Measurements from ENCODE around the gene PYY. TPM values are rescaled to one million over a fixed set of nuclear protein-coding genes. Genes with fewer than 3 reads are reported as not detected.
"Not testable (repeated sequence)": the region's sequence is repeated elsewhere in the genome, so short reads cannot be mapped to it uniquely, and the experiment has no call there.

Gene PYY
- total RNA-seq, 1 donor from 2014 or later, result not detected

DNA sequence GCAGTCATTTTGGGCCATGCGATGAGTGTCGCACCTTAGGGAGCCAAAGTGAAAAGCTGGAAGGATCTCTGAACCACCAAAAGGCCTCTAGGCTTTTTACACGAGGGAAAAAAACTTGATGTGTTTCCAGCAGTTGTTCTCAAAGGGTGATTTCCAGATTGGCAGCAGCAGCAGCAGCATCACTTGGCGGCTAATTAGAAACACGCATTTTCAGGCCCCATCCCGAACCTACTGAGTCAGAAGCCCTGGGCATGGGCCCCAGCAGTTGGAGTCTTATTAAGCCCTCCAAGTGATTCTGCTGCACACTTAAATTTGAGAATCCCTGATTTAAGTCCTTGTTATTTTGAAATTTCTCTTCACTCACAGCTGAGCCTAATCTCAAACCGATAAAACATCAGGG lies 25.3 kb upstream of the PYY start:
- no peak for DNase-seq (ENCODE audit: low read depth)
- TF ChIP-seq, protein P1, sequence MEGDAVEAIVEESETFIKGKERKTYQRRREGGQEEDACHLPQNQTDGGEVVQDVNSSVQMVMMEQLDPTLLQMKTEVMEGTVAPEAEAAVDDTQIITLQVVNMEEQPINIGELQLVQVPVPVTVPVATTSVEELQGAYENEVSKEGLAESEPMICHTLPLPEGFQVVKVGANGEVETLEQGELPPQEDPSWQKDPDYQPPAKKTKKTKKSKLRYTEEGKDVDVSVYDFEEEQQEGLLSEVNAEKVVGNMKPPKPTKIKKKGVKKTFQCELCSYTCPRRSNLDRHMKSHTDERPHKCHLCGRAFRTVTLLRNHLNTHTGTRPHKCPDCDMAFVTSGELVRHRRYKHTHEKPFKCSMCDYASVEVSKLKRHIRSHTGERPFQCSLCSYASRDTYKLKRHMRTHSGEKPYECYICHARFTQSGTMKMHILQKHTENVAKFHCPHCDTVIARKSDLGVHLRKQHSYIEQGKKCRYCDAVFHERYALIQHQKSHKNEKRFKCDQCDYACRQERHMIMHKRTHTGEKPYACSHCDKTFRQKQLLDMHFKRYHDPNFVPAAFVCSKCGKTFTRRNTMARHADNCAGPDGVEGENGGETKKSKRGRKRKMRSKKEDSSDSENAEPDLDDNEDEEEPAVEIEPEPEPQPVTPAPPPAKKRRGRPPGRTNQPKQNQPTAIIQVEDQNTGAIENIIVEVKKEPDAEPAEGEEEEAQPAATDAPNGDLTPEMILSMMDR (conservative IDR thresholded peaks at IDR 0.05; ENCODE audit: low read depth, low read length), result no peak
- H3K4me3 ChIP-seq (ENCODE audit: low read depth, low read length), result no peak overlapping the region

DNA sequence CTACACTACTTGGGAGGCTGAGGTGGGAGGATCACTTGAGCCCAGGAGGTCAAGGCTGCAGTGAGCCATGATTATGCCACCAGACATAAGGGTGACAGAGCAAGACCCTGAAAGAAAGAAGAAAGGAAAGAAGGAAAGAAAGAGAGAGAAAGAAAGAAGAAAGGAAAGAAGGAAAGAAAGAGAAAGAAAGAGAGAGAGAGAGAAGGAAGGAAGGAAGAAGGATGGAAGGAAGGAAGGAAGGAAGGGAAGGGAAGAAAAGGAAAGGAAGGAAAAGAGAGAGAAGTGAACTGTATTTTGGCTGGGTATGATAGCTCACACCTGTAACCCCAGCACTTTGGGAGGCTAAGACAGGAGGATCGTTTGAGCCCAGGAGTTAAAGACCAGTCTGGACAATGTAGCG lies 24.3 kb upstream of the PYY start:
- DNase-seq (ENCODE audit: low read depth), result no peak
- no peak overlapping the region for H3K4me3 ChIP-seq (ENCODE audit: low read depth, low read length)
- TF ChIP-seq, protein P1 (conservative IDR thresholded peaks at IDR 0.05; ENCODE audit: low read depth, low read length), result no peak

DNA sequence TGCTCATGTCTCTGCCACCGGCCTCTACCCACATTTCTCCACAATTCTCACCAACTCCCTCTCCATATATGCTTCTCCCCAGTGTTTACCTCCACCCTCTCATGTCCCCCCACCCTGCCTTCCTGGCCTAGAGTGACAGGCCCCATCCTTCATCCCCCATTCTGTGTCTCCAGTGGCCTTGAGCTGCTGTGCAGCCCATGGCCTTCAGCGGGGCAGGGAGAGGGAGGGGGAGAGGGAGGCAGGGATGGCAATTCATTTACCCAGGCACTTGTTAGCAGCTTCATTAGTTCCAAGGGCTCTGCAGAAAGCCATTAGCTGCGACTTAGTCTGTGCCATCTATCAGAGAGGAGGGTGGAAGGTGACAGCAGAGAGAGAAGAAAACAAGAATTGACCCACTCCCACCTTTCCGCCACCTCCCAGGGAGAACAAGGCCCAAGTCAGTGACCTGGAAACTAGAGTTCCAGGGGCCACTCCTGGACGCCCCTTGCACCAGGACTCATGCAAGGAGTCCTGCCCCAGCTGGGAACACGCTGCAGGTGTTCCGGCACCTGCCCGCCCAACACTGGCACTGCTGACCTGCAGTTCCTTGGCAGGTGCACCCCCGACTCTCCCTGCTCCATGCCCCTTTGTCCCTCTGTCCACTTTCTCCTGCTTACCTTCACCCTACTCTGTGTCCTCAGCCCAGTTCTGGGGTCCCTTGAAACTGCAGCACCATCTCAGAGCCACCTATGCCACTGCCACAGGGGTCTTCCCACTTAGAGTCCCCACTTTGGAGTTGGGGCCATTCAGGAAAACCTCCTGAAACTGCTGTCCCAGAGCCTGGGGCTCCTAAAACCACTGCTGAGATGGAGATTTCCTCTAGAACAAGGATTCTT lies 23.5 kb upstream of the PYY start:
- TF ChIP-seq, protein P1 (conservative IDR thresholded peaks at IDR 0.05; ENCODE audit: low read depth, low read length), result no peak

DNA sequence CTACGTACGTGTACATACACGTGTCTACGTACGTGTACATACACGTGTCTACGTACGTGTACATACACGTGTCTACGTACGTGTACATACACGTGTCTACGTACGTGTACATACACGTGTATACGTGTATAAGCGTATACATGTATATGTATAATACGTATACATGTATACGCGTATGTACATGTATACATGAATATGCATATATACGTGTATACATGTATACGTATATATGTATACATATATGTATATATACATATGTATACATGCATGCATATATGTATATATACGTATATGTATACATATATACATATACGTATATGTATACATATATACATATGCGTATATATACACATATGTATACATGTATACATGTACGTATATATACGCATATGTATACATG lies 22.2 kb upstream of the PYY start:
- no peak overlapping the region for H3K4me3 ChIP-seq (ENCODE audit: low read depth, low read length)
- DNase-seq (ENCODE audit: low read depth), result no peak
- TF ChIP-seq, protein P1 (conservative IDR thresholded peaks at IDR 0.05; ENCODE audit: low read depth, low read length), result no peak

More for the DNA sequence above, 23.5 kb upstream of the PYY start:
- no peak for DNase-seq (ENCODE audit: low read depth)
- H3K4me3 ChIP-seq (ENCODE audit: low read depth, low read length), result no peak overlapping the region

DNA sequence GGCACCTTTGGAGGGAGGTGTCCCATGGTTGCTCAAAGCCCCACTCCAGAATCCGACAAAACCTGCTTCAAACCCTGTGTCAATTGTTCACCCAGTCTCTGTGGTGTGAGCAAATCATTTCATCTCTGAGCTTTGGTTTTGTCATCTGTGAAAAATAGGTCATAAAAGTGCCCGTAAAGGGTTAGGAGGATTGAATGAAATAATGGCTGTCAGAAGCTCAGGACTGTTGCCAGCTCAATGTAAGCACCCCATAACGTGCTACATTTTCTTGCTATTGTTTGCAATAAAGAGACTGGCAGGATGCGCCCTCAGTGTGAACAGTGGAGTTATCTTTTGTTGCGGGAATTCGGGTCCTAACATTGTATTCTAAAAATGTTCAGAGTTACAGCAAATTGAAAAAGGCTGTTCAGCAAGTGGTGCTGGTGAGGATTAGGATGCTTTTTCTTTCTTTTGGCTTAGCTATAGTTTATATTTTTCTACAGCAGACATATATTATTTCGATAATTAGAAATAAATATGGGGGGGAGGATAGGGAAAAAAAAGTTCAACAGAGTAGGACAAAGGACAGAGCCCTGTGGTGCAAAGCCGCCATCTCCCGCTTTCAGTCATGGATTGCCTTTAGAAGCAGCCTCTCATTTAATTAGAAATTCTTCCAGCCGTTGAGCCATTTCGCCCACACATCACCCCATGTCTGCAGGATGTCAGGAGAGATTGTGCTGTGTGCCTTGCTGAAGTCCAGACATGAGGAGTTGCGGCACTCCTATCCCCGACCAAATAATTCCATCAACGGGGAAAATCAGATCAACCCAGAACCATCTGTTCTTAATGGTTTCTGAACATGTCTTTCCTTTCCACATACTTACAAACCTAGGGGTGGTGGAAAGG lies 20.9 kb upstream of the PYY start:
- no peak overlapping the region for H3K4me3 ChIP-seq (ENCODE audit: low read depth, low read length)
- DNase-seq (ENCODE audit: low read depth), result no peak
- TF ChIP-seq, protein P1 (conservative IDR thresholded peaks at IDR 0.05; ENCODE audit: low read depth, low read length), result no peak

DNA sequence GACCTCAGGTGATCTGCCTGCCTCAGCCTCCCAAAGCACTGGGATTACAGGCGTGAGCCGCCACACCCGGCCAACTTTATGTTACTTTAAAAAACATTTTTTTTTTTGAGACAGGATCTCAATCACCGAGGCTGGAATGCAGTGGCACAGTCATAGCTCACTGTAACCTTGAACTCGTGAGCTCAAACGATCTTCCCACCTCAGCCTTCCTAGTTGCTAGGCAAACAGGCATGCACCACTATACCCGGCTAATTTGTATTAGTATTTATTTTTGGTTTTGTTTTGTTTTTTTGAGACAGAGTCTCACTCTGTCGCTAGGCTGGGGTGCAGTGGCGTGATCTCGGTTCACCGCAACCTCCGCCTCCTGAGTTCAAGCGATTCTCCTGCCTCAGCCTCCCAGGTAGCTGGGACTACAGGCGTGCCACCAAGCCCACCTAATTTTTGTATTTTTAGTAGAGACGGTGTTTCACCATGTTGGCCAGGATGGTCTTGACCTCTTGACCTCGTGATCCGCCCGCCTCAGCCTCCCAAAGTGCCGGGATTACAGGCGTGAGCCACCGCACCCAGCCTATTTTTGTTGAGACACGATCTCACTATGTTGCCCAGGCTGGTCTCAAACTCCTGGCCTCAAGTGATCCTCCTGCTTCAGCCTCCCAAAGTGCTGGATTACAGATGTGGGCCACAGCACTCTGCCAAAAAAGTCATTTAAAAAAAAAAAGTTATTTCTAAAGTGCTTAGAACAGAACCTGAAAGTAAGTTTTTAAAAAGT lies 18.9 kb upstream of the PYY start:
- DNase-seq (ENCODE audit: low read depth); H3K4me3 ChIP-seq (ENCODE audit: low read depth, low read length): not testable (repeated sequence)

DNA sequence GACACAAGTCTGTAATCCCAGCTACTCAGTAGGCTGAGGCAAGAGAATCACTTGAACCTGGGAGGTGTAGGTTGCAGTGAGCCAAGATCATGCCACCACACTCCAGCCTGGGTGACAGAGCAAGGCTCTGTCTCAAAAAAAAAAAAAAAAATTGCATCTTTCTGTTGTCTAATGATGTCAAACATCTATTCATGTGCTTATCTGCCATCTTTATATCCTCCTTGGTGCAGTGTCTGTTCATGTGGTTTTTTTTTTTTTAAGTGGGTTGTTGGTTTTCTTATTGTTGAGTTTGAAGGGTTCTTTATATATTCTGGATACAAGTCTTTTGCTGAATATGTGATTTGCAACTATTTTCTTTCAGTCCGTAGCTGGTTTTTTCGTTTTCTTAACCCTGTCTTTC lies 17.7 kb upstream of the PYY start:
- not testable (repeated sequence) for DNase-seq (ENCODE audit: low read depth); H3K4me3 ChIP-seq (ENCODE audit: low read depth, low read length)
